Kidney (tissue), 14 donors: ENCODE data around the gene FBXO41. TPM values are rescaled to one million over a fixed set of nuclear protein-coding genes. Genes with fewer than 3 reads are reported as not detected.
A peak's percentile ranks its signal among the peaks of the same experiment; 100 is the strongest.

Experiments used
- DNase-seq, 5 donors: peaks; one replicate each; pipeline ENCODE4 v3.0.0-alpha.2; 2013 to 2020
- FAIRE-seq: peaks from 2 replicates; lab custom pipeline; 2012; peaks lifted over from hg19 to GRCh38; lab: Jason Lieb, UNC
- H3K27ac ChIP-seq, 2 donors: one replicate each; pipeline ENCODE4 v1.7.0; 2013; ENCODE audit warnings: low read depth in 2 of 2, low read length in 2 of 2, inconsistent platforms in 1 of 2
- H3K27me3 ChIP-seq: one replicate; pipeline ENCODE4 v1.7.1; 2013; ENCODE audit warnings: low read length, inconsistent platforms; ENCODE audit not compliant: control insufficient read depth, insufficient read depth
- H3K36me3 ChIP-seq, 3 donors: one replicate each; pipeline versions ENCODE4 v1.7.0 to v1.7.1; 2013; ENCODE audit warnings: low read length in 3 of 3, control low read depth in 1 of 3, inconsistent platforms in 1 of 3; ENCODE audit not compliant: insufficient read depth in 3 of 3, control insufficient read depth in 2 of 3
- H3K4me1 ChIP-seq, 3 donors: one replicate each; pipeline versions ENCODE4 v1.7.0 to v1.7.1; 2013; ENCODE audit warnings: low read length in 3 of 3, inconsistent platforms in 1 of 3, low read depth in 1 of 3; ENCODE audit not compliant: control insufficient read depth in 2 of 3, insufficient read depth in 2 of 3
- H3K4me3 ChIP-seq, 3 donors: one replicate each; pipeline versions ENCODE4 v1.7.0 to v1.8.1; 2013; ENCODE audit warnings: low read length in 3 of 3, control low read depth in 1 of 3, inconsistent platforms in 1 of 3
- H3K9ac ChIP-seq, 3 donors: one replicate each; pipeline versions ENCODE4 v1.7.0 to v1.7.1; 2013; ENCODE audit warnings: low read length in 3 of 3, control low read depth in 1 of 3, inconsistent platforms in 1 of 3
- H3K9me3 ChIP-seq, 3 donors: one replicate each; pipeline versions ENCODE4 v1.7.0 to v1.7.1; 2013; ENCODE audit warnings: low read length in 3 of 3, control low read depth in 1 of 3, inconsistent platforms in 1 of 3; ENCODE audit not compliant: control insufficient read depth in 2 of 3, insufficient read depth in 1 of 3
- intact Hi-C: fragments of 100-400 bp; cut with DNase I; formaldehyde crosslinking; loops from one replicate; pipeline ENCODE4 v1.11.1; 2022
- polyA plus RNA-seq: library from polyadenylated mRNA; stranded (reverse); fragments of 350-450 nt; fragmentation: Illumina TruSeq; extraction: RNeasy Lipid Tissue Mini Kit (QIAGEN cat#74804); gene quantifications from one replicate; pipeline ENCODE4 v1.2.3, GENCODE V29; 2014; ENCODE audit warnings: low read depth, low replicate concordance; ENCODE audit not compliant: insufficient read depth
- total RNA-seq: library from RNA; stranded (reverse); fragmentation: NEBNext Ultra II Directional; extraction: Animal tissue kit (Norgen Biotek cat#: 25700); gene quantifications from one replicate; pipeline ENCODE4 v1.2.1, GENCODE V29; 2021
- TF ChIP-seq, protein P1 (sequence below): IDR thresholded peaks from 3 replicates; pipeline ENCODE4 v1.5.1; 2012; ENCODE audit warnings: mild to moderate bottlenecking, moderate library complexity, borderline replicate concordance; ENCODE audit not compliant: insufficient read depth; ENCODE audit errors: extremely low read depth
- donor health status: control.
- donor health status: control.
- donor health status: control.
- donor health status: control.
- donor health status: control.
- donor health status: DM: yes; HTN: yes; CAD: no.
- donor health status: Normal renal cell carcinoma (clear cell type).

The FBXO41 gene
- total and polyA plus RNA-seq, 2 donors from 2014 or later: 0.49 to 5.2 TPM

DNA sequence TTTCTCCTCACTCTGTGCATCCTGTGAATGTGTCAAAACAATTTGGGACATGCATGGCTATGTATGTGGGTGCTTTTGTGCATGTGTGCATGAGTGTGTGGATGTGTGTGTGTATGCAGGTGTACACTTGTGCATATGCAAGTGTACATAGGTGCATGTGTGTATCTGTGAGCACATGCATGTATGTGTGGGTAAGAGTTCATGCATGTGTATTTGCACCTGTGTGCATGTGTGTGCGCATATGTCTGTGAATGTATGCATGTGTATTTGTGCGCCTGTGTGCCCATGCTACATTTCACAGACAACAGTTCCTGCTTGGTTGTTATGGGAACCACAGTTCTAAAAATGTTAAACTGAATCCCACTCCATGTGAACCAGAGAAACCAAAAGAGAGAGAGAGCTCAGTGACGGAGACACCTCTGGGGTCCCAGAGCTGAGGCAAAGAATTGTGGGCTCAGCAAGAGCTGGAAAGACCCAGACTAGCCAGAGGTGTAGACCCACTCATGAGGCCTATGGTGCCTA lies 1.9 kb upstream of the FBXO41 start:
- H3K36me3 ChIP-seq: no peaks in the 10 kb centered on the region
- intact Hi-C loops: no loop called here
- H3K9ac ChIP-seq: no peak overlapping the region
- TF ChIP-seq, protein P1, sequence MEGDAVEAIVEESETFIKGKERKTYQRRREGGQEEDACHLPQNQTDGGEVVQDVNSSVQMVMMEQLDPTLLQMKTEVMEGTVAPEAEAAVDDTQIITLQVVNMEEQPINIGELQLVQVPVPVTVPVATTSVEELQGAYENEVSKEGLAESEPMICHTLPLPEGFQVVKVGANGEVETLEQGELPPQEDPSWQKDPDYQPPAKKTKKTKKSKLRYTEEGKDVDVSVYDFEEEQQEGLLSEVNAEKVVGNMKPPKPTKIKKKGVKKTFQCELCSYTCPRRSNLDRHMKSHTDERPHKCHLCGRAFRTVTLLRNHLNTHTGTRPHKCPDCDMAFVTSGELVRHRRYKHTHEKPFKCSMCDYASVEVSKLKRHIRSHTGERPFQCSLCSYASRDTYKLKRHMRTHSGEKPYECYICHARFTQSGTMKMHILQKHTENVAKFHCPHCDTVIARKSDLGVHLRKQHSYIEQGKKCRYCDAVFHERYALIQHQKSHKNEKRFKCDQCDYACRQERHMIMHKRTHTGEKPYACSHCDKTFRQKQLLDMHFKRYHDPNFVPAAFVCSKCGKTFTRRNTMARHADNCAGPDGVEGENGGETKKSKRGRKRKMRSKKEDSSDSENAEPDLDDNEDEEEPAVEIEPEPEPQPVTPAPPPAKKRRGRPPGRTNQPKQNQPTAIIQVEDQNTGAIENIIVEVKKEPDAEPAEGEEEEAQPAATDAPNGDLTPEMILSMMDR: no peak
- no peak overlapping the region for H3K4me3 ChIP-seq
- FAIRE-seq (no peak), DNase-seq (no peak)
- H3K27ac ChIP-seq: no peak overlapping the region
- H3K27me3 ChIP-seq: peaks cover 17% of the 10 kb centered on the region
- peaks cover 0 to 8% (median 0%) of the 10 kb centered on the region in 3 donors for H3K4me1 ChIP-seq
- no peaks in the 10 kb centered on the region for H3K9me3 ChIP-seq

DNA sequence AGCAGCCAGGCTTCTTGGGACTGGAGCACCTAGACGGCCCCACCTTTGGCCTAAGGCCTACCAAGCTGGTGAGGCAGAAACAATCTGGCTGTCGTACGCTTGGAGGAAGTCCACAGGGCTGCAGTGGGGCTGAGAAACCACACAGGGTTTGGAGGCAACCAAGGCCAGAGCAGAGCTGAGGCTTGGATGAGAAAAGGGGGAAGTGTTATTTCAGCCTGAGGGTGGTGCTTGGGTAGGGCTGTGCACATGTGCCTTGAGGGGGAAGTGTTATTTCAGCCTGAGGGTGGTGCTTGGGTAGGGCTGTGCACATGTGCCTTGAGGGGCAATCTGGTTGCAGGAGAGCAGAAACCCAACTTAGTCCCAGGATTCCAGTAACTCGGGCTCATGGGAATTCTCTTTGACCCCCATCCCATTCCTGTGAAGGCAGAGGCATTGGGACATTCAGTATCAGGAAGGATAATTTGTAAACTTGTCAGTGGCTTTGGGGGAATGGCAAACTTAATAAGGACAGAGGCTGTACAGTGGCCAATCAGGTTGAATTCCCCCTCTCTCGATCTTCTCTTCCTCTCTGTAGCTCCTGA lies 971 bp upstream of the FBXO41 start:
- Histone ChIP-seq H3K9ac (no peak overlapping the region), H3K4me1 (peaks cover 0 to 8% (median 0%) of the 10 kb centered on the region in 3 donors), H3K27me3 (peaks cover 11% of the 10 kb centered on the region), H3K9me3 (no peaks in the 10 kb centered on the region), H3K27ac (no peak overlapping the region), H3K4me3 (no peak overlapping the region), H3K36me3 (no peaks in the 10 kb centered on the region)
- no peak for FAIRE-seq
- intact Hi-C loops: no loop called here
- TF ChIP-seq, protein P1: no peak
- DNase-seq: no peak

DNA sequence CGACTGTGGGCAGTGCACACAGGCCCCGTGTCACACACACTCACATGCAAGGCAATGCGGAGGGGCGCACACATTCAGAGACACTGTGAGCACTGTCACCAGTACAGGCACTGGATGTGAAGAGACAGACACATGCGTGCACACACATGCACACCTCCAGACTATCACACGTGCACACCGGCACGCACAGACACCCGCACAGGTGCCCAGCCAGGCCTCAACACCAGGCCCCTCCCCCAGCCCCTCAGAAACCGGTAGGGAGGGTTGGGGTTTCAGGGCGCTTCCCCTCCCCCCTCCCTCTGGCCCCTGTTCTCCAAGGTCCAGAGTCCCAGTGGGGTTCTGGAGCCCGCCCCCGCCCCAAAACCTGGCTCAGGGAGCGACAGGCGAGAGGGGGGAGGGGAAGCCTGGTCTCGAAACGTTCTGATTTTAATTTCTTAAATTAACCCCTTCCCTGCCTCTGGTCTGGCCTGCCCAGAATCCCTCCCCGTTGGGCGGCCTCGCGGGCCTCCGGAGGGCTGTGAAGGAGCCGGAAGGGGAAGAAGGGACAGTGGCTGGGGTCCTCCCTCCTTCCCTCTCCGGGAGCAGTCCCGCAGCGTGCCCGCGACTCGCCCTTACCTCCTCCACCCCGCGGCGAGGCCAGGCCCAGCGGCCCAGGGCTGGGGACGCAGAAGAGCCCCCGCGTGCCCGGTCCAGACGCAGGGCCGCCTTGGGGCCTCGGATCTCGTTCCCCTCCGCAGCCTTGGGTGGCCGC lies 558 bp downstream of the FBXO41 start:
- Histone ChIP-seq H3K27me3 (peaks cover 8% of the 10 kb centered on the region), H3K9ac (no peak overlapping the region), H3K4me1 (peaks cover 0 to 8% (median 0%) of the 10 kb centered on the region in 3 donors), H3K4me3 (peak overlapping the region in 2 of 3 donors; percentile 4 to 54), H3K27ac (no peak overlapping the region), H3K9me3 (no peaks in the 10 kb centered on the region), H3K36me3 (no peaks in the 10 kb centered on the region)
- TF ChIP-seq, protein P1: no peak
- DNase-seq (peak in 3 of 5 donors; percentile 26 to 70 (median 57)), FAIRE-seq (no peak)
- intact Hi-C loops: no loop called here
